ENCODE results near the gene HPX.

The HPX gene

DNA sequence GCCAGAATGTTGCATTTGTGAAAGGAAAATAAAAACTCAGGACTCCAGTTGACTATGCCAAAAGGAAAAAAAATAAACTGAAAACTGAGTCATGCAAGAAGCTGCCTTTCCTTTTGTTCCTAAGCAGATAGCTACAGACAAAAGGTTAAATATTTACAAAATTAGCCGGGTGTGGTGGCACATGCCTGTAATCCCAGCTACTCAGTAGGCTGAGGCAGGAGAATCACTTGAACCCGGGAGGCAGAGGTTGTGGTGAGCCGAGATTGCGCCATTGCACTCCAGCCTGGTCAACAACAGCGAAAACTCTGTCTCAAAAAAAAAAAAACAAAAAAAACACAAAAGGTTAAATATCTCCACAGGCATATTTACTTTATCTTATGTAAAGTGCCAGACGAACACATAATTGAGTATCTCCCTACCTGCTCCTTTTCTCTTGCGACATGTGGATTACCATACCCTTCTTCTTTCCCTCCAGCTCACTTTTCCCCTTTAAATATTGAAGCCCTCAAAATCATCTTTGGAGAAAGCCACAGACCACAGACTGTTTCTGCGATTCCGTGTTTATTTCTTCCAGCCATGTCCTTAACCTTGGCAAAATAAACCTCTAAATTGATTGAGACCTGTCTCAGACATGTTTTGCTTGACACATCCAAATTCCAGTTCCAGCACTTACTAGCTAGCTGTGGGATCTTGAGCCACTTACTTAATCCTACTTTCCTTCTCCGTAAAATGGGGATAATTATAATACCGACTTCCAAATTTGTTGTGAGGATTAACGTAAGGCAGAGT is 52.8 kb downstream of the HPX start:
- no peak for TF ChIP-seq CTBP1 (IDR thresholded peaks at IDR 0.05; ENCODE audit: borderline replicate concordance)
- no peak for TF ChIP-seq FOXK2 (IDR thresholded peaks at IDR 0.05)
- no peak for TF ChIP-seq HDGF (IDR thresholded peaks at IDR 0.05; ENCODE audit: borderline replicate concordance)
- TF ChIP-seq, protein P1, sequence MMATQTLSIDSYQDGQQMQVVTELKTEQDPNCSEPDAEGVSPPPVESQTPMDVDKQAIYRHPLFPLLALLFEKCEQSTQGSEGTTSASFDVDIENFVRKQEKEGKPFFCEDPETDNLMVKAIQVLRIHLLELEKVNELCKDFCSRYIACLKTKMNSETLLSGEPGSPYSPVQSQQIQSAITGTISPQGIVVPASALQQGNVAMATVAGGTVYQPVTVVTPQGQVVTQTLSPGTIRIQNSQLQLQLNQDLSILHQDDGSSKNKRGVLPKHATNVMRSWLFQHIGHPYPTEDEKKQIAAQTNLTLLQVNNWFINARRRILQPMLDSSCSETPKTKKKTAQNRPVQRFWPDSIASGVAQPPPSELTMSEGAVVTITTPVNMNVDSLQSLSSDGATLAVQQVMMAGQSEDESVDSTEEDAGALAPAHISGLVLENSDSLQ (IDR thresholded peaks at IDR 0.05) = no peak
- TF ChIP-seq SP1 (IDR thresholded peaks at IDR 0.05) = no peak
- TF ChIP-seq ARNT (IDR thresholded peaks at IDR 0.05) = no peak
- no peak for TF ChIP-seq NFRKB (IDR thresholded peaks at IDR 0.05)
- TF ChIP-seq L3MBTL2 (conservative IDR thresholded peaks at IDR 0.05) = no peak
- no peak for TF ChIP-seq BHLHE40 (IDR thresholded peaks at IDR 0.05; ENCODE audit: borderline replicate concordance)
- TF ChIP-seq TARDBP (IDR thresholded peaks at IDR 0.05) = no peak
- TF ChIP-seq ELF4 (IDR thresholded peaks at IDR 0.05) = no peak
- no peak for TF ChIP-seq LEF1 (IDR thresholded peaks at IDR 0.05; ENCODE audit: borderline replicate concordance)
- TF ChIP-seq FOXA1 (IDR thresholded peaks at IDR 0.05) = no peak
- TF ChIP-seq FOXM1 (IDR thresholded peaks at IDR 0.05; ENCODE audit: borderline replicate concordance) = no peak
- no peak for TF ChIP-seq SUZ12 (IDR thresholded peaks at IDR 0.05)
- no peak for TF ChIP-seq ZNF384 (IDR thresholded peaks at IDR 0.05)
- ChIA-PET POLR2A (interaction anchor here (1.0 to 1.8 kb wide), 2 partner anchors 9 to 31 kb away, joined by 3 to 7 read pairs; partner anchors contain the start of gene APBB1), CTCF (interaction anchor here (0.7 to 1.4 kb wide), 4 partner anchors 9 to 55 kb away, joined by 3 to 7 read pairs (median 4); no protein-coding TSS in a partner anchor)
- no peak for DNase-seq (ENCODE audit: extremely low spot score)

DNA sequence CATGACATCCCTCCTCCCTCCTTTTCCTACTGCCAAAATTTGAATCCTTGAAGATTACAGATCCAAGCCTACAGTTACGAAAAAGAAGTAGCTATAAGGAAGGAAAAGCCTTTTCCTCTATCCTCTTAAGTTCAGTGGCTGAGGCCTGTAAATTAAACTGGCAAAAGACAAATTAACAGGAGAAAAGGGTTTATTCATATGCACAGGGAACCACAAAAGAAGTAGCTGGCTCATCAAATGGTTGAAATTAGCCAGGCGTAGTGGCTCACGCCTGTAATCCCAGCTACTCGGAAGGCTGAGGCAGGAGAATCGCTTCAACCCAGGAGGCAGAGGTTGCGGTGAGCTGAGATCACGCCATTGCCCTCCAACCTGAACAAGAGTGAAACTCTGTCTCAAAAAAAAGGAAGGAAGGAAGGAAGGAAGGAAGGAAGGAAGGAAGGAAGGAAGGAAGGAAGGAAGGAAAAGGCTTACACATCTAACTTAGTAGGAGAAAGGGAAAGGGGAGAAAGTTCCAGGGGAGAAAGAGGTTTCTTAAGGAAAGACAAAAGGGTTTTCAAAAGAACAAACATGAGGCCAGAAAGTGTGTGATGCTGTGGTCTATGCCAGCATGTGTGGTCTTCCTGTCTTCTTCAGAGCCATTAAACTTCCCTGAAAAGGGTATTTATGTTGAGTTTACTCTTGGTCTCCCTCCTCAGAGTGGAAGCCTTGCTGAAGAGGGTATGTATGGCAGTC is 55.6 kb downstream of the HPX start:
- ChIA-PET POLR2A (no interaction called here), CTCF (interaction anchor here (1.9 kb wide), 1 partner anchor 58 kb away, joined by 6 read pairs; no protein-coding TSS in a partner anchor)
- TF ChIP-seq FOXM1 (IDR thresholded peaks at IDR 0.05; ENCODE audit: borderline replicate concordance) = no peak
- TF ChIP-seq TARDBP (IDR thresholded peaks at IDR 0.05) = no peak
- no peak for TF ChIP-seq ZNF384 (IDR thresholded peaks at IDR 0.05)
- TF ChIP-seq SUZ12 (IDR thresholded peaks at IDR 0.05) = no peak
- TF ChIP-seq, protein P1 (IDR thresholded peaks at IDR 0.05) = no peak
- TF ChIP-seq HDGF (IDR thresholded peaks at IDR 0.05; ENCODE audit: borderline replicate concordance) = no peak
- no peak for DNase-seq (ENCODE audit: extremely low spot score)
